Peyer's patch (tissue), 4 donors: ENCODE data around the gene MACROD2.

Experiments used
- POLR2A ChIP-seq, 2 donors: fragments of 450-650 bp; IDR thresholded peaks; one replicate each; pipeline ENCODE4 v1.5.1; 2017; ENCODE audit warnings: antibody characterized with exemption in 2 of 2, mild to moderate bottlenecking in 2 of 2, moderate library complexity in 2 of 2
- TF ChIP-seq, protein P1 (sequence below), 6 experiments: fragments of 450-650 bp in 4 of 6; fragments of 200-600 bp in 2 of 6; sonication (generic) in 1 of 6; IDR thresholded peaks; one replicate each; pipeline ENCODE4 v1.5.1; 2017 to 2019; ENCODE audit warnings: antibody characterized with exemption in 6 of 6, mild to moderate bottlenecking in 3 of 6, moderate library complexity in 1 of 6

DNA sequence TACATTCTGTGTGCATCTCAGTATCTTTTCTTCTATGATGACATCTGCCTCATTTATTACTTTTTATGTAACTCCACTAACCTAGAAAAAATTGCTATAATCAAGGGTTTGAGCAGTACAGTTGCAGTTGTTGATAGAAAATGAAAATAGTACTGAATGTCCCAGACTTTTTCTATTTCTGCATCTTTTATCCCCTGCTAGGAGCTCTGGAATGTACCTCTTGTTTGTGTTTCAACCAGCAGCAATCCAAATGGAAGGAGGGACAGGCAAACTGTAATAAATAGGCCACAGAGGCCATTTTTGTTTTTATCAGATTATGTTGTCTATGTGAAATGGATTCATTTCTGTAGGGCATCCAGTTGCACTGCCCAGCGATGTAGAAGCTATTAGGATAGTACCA lies 2041.0 kb downstream of the MACROD2 start:
- TF ChIP-seq, protein P1, sequence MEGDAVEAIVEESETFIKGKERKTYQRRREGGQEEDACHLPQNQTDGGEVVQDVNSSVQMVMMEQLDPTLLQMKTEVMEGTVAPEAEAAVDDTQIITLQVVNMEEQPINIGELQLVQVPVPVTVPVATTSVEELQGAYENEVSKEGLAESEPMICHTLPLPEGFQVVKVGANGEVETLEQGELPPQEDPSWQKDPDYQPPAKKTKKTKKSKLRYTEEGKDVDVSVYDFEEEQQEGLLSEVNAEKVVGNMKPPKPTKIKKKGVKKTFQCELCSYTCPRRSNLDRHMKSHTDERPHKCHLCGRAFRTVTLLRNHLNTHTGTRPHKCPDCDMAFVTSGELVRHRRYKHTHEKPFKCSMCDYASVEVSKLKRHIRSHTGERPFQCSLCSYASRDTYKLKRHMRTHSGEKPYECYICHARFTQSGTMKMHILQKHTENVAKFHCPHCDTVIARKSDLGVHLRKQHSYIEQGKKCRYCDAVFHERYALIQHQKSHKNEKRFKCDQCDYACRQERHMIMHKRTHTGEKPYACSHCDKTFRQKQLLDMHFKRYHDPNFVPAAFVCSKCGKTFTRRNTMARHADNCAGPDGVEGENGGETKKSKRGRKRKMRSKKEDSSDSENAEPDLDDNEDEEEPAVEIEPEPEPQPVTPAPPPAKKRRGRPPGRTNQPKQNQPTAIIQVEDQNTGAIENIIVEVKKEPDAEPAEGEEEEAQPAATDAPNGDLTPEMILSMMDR (IDR thresholded peaks at IDR 0.05): no peak
- TF ChIP-seq POLR2A (IDR thresholded peaks at IDR 0.05): no peak
